Esophagus squamous epithelium (tissue), 5 donors: Measurements from ENCODE around the gene PPP1R27. TPM values are rescaled to one million over a fixed set of nuclear protein-coding genes. Genes with fewer than 3 reads are reported as not detected.

Source experiments
- DNase-seq: peaks from one replicate; lab custom pipeline; 2025; lab: John Stamatoyannopoulos, UW
- H3K27ac ChIP-seq, 4 donors: fragments of 200-600 bp; sonication (generic); one replicate each; pipeline ENCODE4 v1.5.1; 2016 to 2019; ENCODE audit warnings: mild to moderate bottlenecking in 1 of 4
- H3K27me3 ChIP-seq, 4 donors: fragments of 200-600 bp; sonication (generic); 1 replicate in 3 of 4; 2 replicates in 1 of 4; pipeline versions ENCODE4 v1.5.1 to v1.6.0; 2017 to 2021; ENCODE audit warnings: antibody characterized with exemption in 1 of 4
- H3K36me3 ChIP-seq, 3 donors: fragments of 200-600 bp; sonication (generic); one replicate each; pipeline ENCODE4 v1.5.1; 2016 to 2019
- H3K4me1 ChIP-seq, 3 donors: fragments of 200-600 bp; sonication (generic); one replicate each; pipeline ENCODE4 v1.5.1; 2017 to 2019
- H3K4me3 ChIP-seq, 4 donors: fragments of 200-600 bp; sonication (generic); 1 replicate in 3 of 4; 2 replicates in 1 of 4; pipeline ENCODE4 v1.5.1; 2016 to 2019; ENCODE audit warnings: mild to moderate bottlenecking in 2 of 4, moderate library complexity in 1 of 4
- H3K9me3 ChIP-seq, 3 donors: fragments of 200-600 bp; sonication (generic); one replicate each; pipeline ENCODE4 v1.5.1; 2016 to 2019
- POLR2A ChIP-seq, 4 donors: fragments of 450-650 bp; IDR thresholded peaks; one replicate each; pipeline ENCODE4 v1.6.1; 2017; ENCODE audit warnings: antibody characterized with exemption in 4 of 4, mild to moderate bottlenecking in 4 of 4, moderate library complexity in 3 of 4
- WGBS, 2 donors: methylation state at CpG; one replicate each; pipeline ENCODE4 v1.1.5; 2018; 5-methylcytosine and 5-hydroxymethylcytosine counted together
- intact Hi-C: fragments of 100-400 bp; cut with DNase I; formaldehyde crosslinking; loops from one replicate; pipeline ENCODE4 v1.15.0; 2022
- total RNA-seq, 4 donors: library from RNA; depleted of rRNA; stranded (reverse); fragments of >200 nt; gene quantifications; one replicate each; pipeline ENCODE4 v1.1.0, GENCODE V29; 2016
- TF ChIP-seq, protein P1 (sequence below), 6 experiments: fragments of 450-650 bp in 4 of 6; fragments of 200-600 bp in 2 of 6; sonication (generic) in 2 of 6; IDR thresholded peaks; one replicate each; pipeline ENCODE4 v1.5.1; 2016 to 2019; ENCODE audit warnings: antibody characterized with exemption in 6 of 6, mild to moderate bottlenecking in 4 of 6, moderate library complexity in 4 of 6
- donor health status: DM: yes; HTN: yes; CAD: no.

Gene PPP1R27
- total RNA-seq, 4 donors from 2014 or later, result not detected

DNA sequence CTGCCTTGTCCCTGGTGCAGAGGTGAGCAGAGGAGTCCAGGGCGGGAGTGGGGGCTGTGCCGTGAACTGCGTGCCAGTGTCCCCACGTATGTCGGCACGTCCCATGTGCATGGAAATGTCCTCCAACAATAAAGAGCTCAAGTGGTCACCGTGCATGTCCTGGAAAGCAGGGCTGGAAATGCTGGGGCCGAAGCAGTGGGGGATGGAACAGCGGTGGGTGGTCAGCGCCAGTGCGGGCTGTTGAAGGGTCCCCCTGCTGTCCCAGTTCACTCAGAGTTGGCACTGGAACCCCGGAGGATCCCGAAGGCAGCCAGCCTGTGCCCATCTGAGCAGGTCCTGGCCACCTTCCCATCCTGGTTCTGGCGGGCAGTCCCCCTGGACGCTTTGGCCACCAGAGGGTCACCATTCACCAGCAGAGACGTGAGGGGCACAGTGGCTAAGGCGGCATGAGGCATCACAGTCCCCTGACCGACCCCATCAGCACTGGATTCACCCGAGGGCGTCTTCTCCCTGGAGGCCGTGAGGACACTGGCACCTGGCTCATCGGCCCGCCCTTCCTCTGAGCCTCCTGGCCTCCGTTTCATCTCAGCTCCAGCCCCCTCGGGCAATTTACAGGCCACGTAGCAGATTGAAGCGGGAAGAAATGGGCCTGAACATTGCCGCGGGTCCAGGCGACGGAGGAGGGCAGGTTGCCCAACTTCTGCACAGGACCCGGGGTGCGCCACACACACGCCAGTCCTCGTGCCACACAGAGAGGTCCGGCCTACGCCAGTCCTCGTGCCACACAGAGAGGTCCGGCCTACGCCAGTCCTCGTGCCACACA lies 20.8 kb downstream of the PPP1R27 start:
- no peaks in the 10 kb centered on the region for H3K36me3 ChIP-seq
- H3K4me3 ChIP-seq, result no peak overlapping the region
- intact Hi-C loops, result no loop called here
- peaks cover 0 to 79% (median 0%) of the 10 kb centered on the region in 4 donors for H3K27me3 ChIP-seq
- no peak overlapping the region for H3K27ac ChIP-seq
- TF ChIP-seq, protein P1, sequence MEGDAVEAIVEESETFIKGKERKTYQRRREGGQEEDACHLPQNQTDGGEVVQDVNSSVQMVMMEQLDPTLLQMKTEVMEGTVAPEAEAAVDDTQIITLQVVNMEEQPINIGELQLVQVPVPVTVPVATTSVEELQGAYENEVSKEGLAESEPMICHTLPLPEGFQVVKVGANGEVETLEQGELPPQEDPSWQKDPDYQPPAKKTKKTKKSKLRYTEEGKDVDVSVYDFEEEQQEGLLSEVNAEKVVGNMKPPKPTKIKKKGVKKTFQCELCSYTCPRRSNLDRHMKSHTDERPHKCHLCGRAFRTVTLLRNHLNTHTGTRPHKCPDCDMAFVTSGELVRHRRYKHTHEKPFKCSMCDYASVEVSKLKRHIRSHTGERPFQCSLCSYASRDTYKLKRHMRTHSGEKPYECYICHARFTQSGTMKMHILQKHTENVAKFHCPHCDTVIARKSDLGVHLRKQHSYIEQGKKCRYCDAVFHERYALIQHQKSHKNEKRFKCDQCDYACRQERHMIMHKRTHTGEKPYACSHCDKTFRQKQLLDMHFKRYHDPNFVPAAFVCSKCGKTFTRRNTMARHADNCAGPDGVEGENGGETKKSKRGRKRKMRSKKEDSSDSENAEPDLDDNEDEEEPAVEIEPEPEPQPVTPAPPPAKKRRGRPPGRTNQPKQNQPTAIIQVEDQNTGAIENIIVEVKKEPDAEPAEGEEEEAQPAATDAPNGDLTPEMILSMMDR (IDR thresholded peaks at IDR 0.05), result no peak
- TF ChIP-seq POLR2A (IDR thresholded peaks at IDR 0.05), result no peak
- peaks cover 0 to 13% (median 0%) of the 10 kb centered on the region in 3 donors for H3K4me1 ChIP-seq
- no peaks in the 10 kb centered on the region for H3K9me3 ChIP-seq
- 78 to 88% methylated on average over 12 to 27 of the region's 41 CpGs for WGBS, 2 donors
- DNase-seq, result no peak

DNA sequence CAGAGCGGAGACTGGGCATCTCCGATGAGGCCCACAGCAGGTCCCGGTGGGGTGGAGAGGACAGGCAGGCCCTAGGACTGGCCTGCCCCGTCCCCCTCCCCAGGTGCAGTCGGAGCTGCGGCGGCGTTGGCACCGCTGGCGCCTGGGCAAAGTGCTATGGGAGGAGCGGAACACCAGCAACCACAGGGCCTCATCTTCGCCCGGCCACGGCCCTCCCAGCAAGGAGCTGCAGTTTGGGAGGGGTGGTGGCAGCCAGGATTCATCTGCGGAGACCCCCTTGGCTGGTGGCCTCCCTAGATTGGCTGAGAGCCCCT lies 21.5 kb downstream of the PPP1R27 start:
- no peak overlapping the region for H3K27ac ChIP-seq
- no peak for DNase-seq
- no peaks in the 10 kb centered on the region for H3K36me3 ChIP-seq
- intact Hi-C loops, result no loop called here
- no peaks in the 10 kb centered on the region for H3K9me3 ChIP-seq
- H3K4me3 ChIP-seq, result no peak overlapping the region
- H3K4me1 ChIP-seq, result peaks cover 0 to 13% (median 0%) of the 10 kb centered on the region in 3 donors
- no CpG with 5 or more reads among the region's 15 CpGs for WGBS, 2 donors
- peaks cover 0 to 86% (median 0%) of the 10 kb centered on the region in 4 donors for H3K27me3 ChIP-seq
- TF ChIP-seq, protein P1 (IDR thresholded peaks at IDR 0.05), result no peak
- no peak for TF ChIP-seq POLR2A (IDR thresholded peaks at IDR 0.05)

DNA sequence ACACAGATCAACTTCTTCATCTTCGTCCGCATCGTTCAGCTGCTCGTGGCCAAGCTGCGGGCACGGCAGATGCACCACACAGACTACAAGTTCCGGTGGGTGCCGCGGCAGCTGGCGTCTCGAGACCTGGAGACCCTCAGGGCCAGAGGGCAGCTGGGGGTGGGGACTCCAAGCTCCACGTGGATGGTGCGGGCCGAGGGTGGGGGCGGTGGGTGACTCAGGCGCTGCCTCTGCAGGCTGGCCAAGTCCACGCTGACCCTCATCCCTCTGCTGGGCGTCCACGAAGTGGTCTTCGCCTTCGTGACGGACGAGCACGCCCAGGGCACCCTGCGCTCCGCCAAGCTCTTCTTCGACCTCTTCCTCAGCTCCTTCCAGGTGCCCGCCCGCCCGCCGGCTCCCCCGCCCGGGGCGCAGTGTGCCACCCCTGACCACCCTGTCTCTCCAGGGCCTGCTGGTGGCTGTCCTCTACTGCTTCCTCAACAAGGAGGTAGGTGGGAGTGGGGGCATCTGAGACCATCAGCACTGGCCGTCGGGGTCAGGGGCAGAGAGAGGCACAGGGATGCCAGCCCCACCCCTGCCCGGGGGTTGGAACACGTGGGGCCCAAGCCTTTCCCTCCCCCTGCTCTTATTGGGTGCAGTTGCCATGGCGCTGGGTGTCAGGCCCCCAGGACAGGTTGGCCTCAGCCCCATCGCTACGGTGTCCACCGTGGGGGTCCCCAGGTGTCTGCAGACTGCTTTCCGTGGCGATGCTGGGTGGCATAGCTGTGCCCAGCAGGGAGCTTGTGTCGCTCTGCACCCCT lies 22.1 kb downstream of the PPP1R27 start:
- no peak for DNase-seq
- H3K4me3 ChIP-seq, result no peak overlapping the region
- no peak overlapping the region for H3K27ac ChIP-seq
- H3K9me3 ChIP-seq, result no peaks in the 10 kb centered on the region
- no peaks in the 10 kb centered on the region for H3K36me3 ChIP-seq
- TF ChIP-seq POLR2A (IDR thresholded peaks at IDR 0.05), result no peak
- TF ChIP-seq, protein P1 (IDR thresholded peaks at IDR 0.05), result no peak
- H3K4me1 ChIP-seq, result peaks cover 0 to 13% (median 0%) of the 10 kb centered on the region in 3 donors
- peaks cover 0 to 87% (median 0%) of the 10 kb centered on the region in 4 donors for H3K27me3 ChIP-seq
- WGBS, 2 donors, result 50 to 89% methylated on average over 4 to 11 of the region's 45 CpGs
- intact Hi-C loops, result no loop called here

DNA sequence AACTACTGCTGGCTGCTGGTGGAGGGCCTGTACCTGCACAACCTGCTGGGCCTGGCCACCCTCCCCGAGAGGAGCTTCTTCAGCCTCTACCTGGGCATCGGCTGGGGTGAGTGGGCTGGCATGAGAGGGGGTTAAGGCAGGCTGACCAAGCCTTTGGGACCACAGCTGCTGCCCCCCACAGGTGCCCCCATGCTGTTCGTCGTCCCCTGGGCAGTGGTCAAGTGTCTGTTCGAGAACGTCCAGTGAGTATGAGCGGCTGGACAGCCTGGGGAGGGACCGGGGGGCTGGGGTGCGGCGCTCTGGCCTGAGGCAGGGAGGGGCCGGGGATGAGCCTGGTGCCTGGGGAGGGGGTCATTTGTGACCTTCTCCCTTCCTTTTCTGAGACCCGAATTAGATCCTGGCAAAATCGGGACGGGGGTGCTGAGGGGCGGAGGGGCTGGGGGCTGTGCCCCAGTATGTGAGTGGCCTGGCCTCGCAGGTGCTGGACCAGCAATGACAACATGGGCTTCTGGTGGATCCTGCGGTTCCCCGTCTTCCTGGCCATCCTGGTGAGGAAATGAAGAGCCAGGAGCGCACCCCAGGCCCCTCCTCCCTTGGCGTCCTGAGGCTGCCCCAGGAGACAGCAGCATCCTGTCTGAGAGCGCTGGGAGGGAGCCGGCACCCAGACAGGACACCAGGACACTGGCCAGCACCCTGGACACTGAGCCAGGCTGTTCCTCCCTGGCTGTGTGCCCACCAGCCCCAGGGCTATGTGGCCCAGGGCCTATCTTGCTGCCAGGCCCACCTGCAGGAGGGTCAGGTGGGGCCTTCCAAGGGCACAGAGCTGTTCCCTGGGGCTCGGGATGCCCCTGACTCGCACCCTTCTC lies 22.9 kb downstream of the PPP1R27 start:
- H3K27me3 ChIP-seq, result peaks cover 0 to 89% (median 0%) of the 10 kb centered on the region in 4 donors
- H3K36me3 ChIP-seq, result no peaks in the 10 kb centered on the region
- no peak overlapping the region for H3K4me3 ChIP-seq
- peaks cover 0 to 13% (median 0%) of the 10 kb centered on the region in 3 donors for H3K4me1 ChIP-seq
- no peak overlapping the region for H3K27ac ChIP-seq
- DNase-seq, result no peak
- TF ChIP-seq, protein P1 (IDR thresholded peaks at IDR 0.05), result no peak
- TF ChIP-seq POLR2A (IDR thresholded peaks at IDR 0.05), result no peak
- WGBS, 2 donors, result 45 to 61% methylated on average over 2 to 7 of the region's 24 CpGs
- no peaks in the 10 kb centered on the region for H3K9me3 ChIP-seq
- intact Hi-C loops, result no loop called here
